Uterus (tissue), 4 donors: ENCODE measurements around the gene GRIK2. TPM values are rescaled to one million over a fixed set of nuclear protein-coding genes. Genes with fewer than 3 reads are reported as not detected.

ENCODE experiments used
- DNase-seq, 2 donors: peaks; one replicate each; pipeline ENCODE4 v3.0.0-alpha.2; 2019 to 2020
- H3K27ac ChIP-seq, 2 donors: fragments of 200-600 bp; sonication (generic); 1 replicate in 1 of 2; 2 replicates in 1 of 2; pipeline ENCODE4 v1.5.1; 2016 to 2018
- H3K27me3 ChIP-seq, 2 donors: fragments of 200-600 bp; sonication (generic); one replicate each; pipeline ENCODE4 v1.5.1; 2018 to 2019; ENCODE audit warnings: control low read depth in 1 of 2
- H3K36me3 ChIP-seq, 2 donors: fragments of 200-600 bp; sonication (generic); one replicate each; pipeline ENCODE4 v1.5.1; 2019; ENCODE audit warnings: control low read depth in 1 of 2
- H3K4me1 ChIP-seq, 2 donors: fragments of 200-600 bp; sonication (generic); one replicate each; pipeline ENCODE4 v1.5.1; 2018 to 2019; ENCODE audit warnings: control low read depth in 1 of 2
- H3K4me3 ChIP-seq, 2 donors: fragments of 200-600 bp; sonication (generic); 1 replicate in 1 of 2; 2 replicates in 1 of 2; pipeline ENCODE4 v1.5.1; 2018 to 2019; ENCODE audit warnings: mild to moderate bottlenecking in 1 of 2
- H3K9me3 ChIP-seq, 2 donors: fragments of 200-600 bp; sonication (generic); one replicate each; pipeline ENCODE4 v1.5.1; 2019; ENCODE audit warnings: control low read depth in 1 of 2
- CTCF ChIP-seq, 4 experiments: fragments of 200-600 bp in 2 of 4; fragments of 450-650 bp in 2 of 4; sonication (generic) in 2 of 4; IDR thresholded peaks; one replicate each; pipeline ENCODE4 v1.5.1; 2016 to 2019; ENCODE audit warnings: antibody characterized with exemption in 4 of 4, mild to moderate bottlenecking in 2 of 4, moderate library complexity in 1 of 4
- POLR2A ChIP-seq, 2 donors: fragments of 450-650 bp; IDR thresholded peaks; one replicate each; pipeline ENCODE4 v1.6.1; 2016; ENCODE audit warnings: antibody characterized with exemption in 2 of 2, mild to moderate bottlenecking in 1 of 2, moderate library complexity in 1 of 2
- intact Hi-C: fragments of 100-400 bp; cut with DNase I; formaldehyde crosslinking; loops from one replicate; pipeline ENCODE4 v1.15.1; 2023; ENCODE audit warnings: low total_unique reads
- total RNA-seq, 4 donors: library from RNA; depleted of rRNA in 3 of 4; stranded (reverse); fragments of >200 nt in 3 of 4; gene quantifications; one replicate each; pipeline versions ENCODE4 v1.1.0 to v1.2.4, GENCODE V29; 2014 to 2023
- donor health status: DM: yes; HTN: yes; CAD: no.

The GRIK2 gene
- total RNA-seq, 4 donors from 2014 or later: 0.76 to 13.1 TPM; not detected in 2

- H3K27ac ChIP-seq: no peak overlapping the region
- no peak overlapping the region for H3K4me3 ChIP-seq
- no peaks in the 10 kb centered on the region for H3K27me3 ChIP-seq
- TF ChIP-seq CTCF (IDR thresholded peaks at IDR 0.05) (no peak), POLR2A (IDR thresholded peaks at IDR 0.05) (no peak)
- no peak for DNase-seq
- intact Hi-C loops: no loop called here
- H3K36me3 ChIP-seq: no peaks in the 10 kb centered on the region
- no peaks in the 10 kb centered on the region for H3K4me1 ChIP-seq
- H3K9me3 ChIP-seq: no peaks in the 10 kb centered on the region
Measured at GRCh38 chr6:101689695-101690094, 296.2 kb downstream of the GRIK2 start.

- Histone ChIP-seq H3K27ac (no peak overlapping the region), H3K4me1 (no peaks in the 10 kb centered on the region), H3K9me3 (no peaks in the 10 kb centered on the region), H3K27me3 (no peaks in the 10 kb centered on the region), H3K4me3 (no peak overlapping the region), H3K36me3 (no peaks in the 10 kb centered on the region)
- DNase-seq: no peak
- intact Hi-C loops: no loop called here
- TF ChIP-seq CTCF (IDR thresholded peaks at IDR 0.05) (no peak), POLR2A (IDR thresholded peaks at IDR 0.05) (no peak)
Measured at GRCh38 chr6:101700655-101701054, 307.1 kb downstream of the GRIK2 start.

- Histone ChIP-seq H3K9me3 (no peaks in the 10 kb centered on the region), H3K36me3 (no peaks in the 10 kb centered on the region), H3K4me3 (no peak overlapping the region), H3K27me3 (no peaks in the 10 kb centered on the region), H3K4me1 (no peaks in the 10 kb centered on the region), H3K27ac (no peak overlapping the region)
- DNase-seq: no peak
- TF ChIP-seq CTCF (IDR thresholded peaks at IDR 0.05) (no peak), POLR2A (IDR thresholded peaks at IDR 0.05) (no peak)
- intact Hi-C loops: no loop called here
Measured at GRCh38 chr6:101703311-101703710, 309.8 kb downstream of the GRIK2 start.

GRCh38 chr6:101705866-101706265 is 312.4 kb downstream of the GRIK2 start:
- no peak overlapping the region for H3K4me3 ChIP-seq
- intact Hi-C loops: no loop called here
- H3K27ac ChIP-seq: no peak overlapping the region
- H3K27me3 ChIP-seq: no peaks in the 10 kb centered on the region
- DNase-seq: no peak
- no peaks in the 10 kb centered on the region for H3K36me3 ChIP-seq
- H3K4me1 ChIP-seq: no peaks in the 10 kb centered on the region
- TF ChIP-seq CTCF (IDR thresholded peaks at IDR 0.05): no peak
- no peak for TF ChIP-seq POLR2A (IDR thresholded peaks at IDR 0.05)
- H3K9me3 ChIP-seq: no peaks in the 10 kb centered on the region

- no peak overlapping the region for H3K27ac ChIP-seq
- no peaks in the 10 kb centered on the region for H3K36me3 ChIP-seq
- no peaks in the 10 kb centered on the region for H3K9me3 ChIP-seq
- H3K4me1 ChIP-seq: no peaks in the 10 kb centered on the region
- TF ChIP-seq POLR2A (IDR thresholded peaks at IDR 0.05) (no peak), CTCF (IDR thresholded peaks at IDR 0.05) (no peak)
- no peaks in the 10 kb centered on the region for H3K27me3 ChIP-seq
- H3K4me3 ChIP-seq: no peak overlapping the region
- DNase-seq: no peak
- intact Hi-C loops: no loop called here
Measured at GRCh38 chr6:101706576-101706975, 313.1 kb downstream of the GRIK2 start.
